Measurements from ENCODE around the gene PTPN3. TPM values are rescaled to one million over a fixed set of nuclear protein-coding genes. Genes with fewer than 3 reads are reported as not detected.

The PTPN3 gene
- total RNA-seq, 1 experiment from 2014 or later = 10.4 TPM

DNA sequence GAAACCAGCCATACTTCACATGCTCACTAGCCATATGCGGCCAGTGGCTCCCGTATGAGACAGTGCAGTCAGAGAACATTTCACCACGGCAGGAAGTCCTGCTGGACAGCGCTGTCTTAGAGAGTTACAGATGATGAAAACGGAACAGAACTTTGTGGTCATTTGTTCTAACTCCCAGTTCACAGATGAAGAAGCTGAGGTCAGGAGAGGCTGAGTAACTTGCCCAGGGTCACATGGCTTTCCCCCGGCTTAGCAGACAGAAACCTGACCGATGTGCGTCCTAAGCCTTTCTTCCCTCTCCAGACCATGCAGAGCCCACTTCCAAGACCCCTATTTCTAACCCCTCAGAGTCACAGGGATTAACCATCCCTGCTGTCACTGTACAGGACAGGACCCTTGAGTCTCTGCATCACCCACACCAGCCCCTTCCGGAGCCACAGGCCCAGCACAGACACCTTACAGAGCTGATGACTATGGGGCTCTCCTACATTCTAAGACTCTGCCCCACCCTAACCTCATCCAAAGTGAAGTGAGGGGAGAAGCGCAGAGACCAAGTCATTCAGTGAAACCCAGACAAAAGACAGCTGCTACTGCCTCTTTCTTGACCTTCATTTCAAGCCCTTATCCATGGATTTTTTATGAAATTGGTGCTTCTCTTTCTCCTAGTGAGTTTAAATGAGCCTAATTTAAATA, 86.9 kb downstream of the PTPN3 start:
- Histone ChIP-seq H3K36me3 (ENCODE audit: control insufficient read depth, insufficient read depth, low read length) (no peaks in the 10 kb centered on the region), H3K4me1 (ENCODE audit: control insufficient read depth, insufficient read depth, low read length) (no peaks in the 10 kb centered on the region), H3K27ac (ENCODE audit: low read length) (no peak overlapping the region), H3K9me3 (ENCODE audit: control insufficient read depth, insufficient read depth, low read depth, low read length) (no peaks in the 10 kb centered on the region), H3K4me3 (ENCODE audit: low read depth in 2 of 2, low read length in 2 of 2) (no peak overlapping the region), H3K27me3 (ENCODE audit: control insufficient read depth, insufficient read depth, low read length) (no peaks in the 10 kb centered on the region)
- ATAC-seq (no peak), DNase-seq (ENCODE audit: low read depth, low spot score) (no peak)
- ChIA-PET POLR2A (no interaction called here), CTCF (no interaction called here)
- intact Hi-C loops (cut with micrococcal nuclease; ENCODE audit: unreplicated experiment) (no loop called here), in situ Hi-C loops (cut with HindIII; ENCODE audit: low pct_unique_long_range_greater_than_20kb, low sequenced_read_pairs) (no loop called here)
- no TSS peak for BruUV-seq (replicated peaks)
- no peak for TF ChIP-seq POLR2AphosphoS5 (IDR thresholded peaks at IDR 0.05; ENCODE audit: low read depth, low read length)
- TF ChIP-seq CTCF (IDR thresholded peaks at IDR 0.05) = no peak
- no peak for TF ChIP-seq SIN3A (IDR thresholded peaks at IDR 0.05; ENCODE audit: borderline replicate concordance, insufficient read depth, low read depth, low read length)
- TF ChIP-seq REST (IDR thresholded peaks at IDR 0.05; ENCODE audit: insufficient read depth in 1 of 2, low read depth in 2 of 2, low read length in 1 of 2) = no peak
- TF ChIP-seq TCF7L2 (IDR thresholded peaks at IDR 0.05; ENCODE audit: low read depth, low read length) = no peak

DNA sequence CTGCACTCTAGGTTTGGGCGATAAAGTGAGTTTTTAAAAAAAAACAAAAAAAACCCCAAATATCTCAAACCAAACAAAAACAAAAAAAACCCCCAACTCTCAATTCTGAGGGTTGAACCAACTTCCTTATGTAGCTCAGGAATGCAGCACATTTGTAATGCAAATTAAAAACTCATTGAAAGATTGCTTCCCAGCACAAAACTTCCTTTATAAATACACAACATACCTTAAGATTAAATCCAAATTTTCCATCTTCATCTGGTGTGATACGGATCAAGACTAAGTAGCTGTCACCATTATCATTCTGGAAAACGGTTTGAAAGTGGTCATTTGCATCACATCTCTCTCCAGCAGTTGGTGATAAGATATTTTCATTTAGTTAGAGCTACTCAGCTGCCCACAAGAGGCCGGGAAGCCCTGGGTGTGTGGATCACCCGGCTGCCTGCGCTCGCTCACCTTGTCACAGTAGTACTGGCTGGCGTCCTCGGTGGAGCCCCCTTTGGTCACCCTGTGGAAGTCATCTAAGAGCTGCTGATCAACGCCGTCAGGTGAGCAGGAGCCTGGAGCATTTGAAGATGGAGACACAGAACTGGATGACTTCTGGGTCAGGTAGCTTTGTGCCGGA, 88.2 kb downstream of the PTPN3 start:
- Histone ChIP-seq H3K27me3 (ENCODE audit: control insufficient read depth, insufficient read depth, low read length) (no peaks in the 10 kb centered on the region), H3K4me3 (ENCODE audit: low read depth in 2 of 2, low read length in 2 of 2) (no peak overlapping the region), H3K27ac (ENCODE audit: low read length) (no peak overlapping the region), H3K4me1 (ENCODE audit: control insufficient read depth, insufficient read depth, low read length) (no peaks in the 10 kb centered on the region), H3K9me3 (ENCODE audit: control insufficient read depth, insufficient read depth, low read depth, low read length) (no peaks in the 10 kb centered on the region), H3K36me3 (ENCODE audit: control insufficient read depth, insufficient read depth, low read length) (no peaks in the 10 kb centered on the region)
- POLR2A ChIA-PET = no interaction called here
- TF ChIP-seq CTCF (IDR thresholded peaks at IDR 0.05) (peak; percentile 20; the same call in 1 of the 2 replicates), TCF7L2 (IDR thresholded peaks at IDR 0.05; ENCODE audit: low read depth, low read length) (no peak), POLR2AphosphoS5 (IDR thresholded peaks at IDR 0.05; ENCODE audit: low read depth, low read length) (no peak), SIN3A (IDR thresholded peaks at IDR 0.05; ENCODE audit: borderline replicate concordance, insufficient read depth, low read depth, low read length) (no peak), REST (IDR thresholded peaks at IDR 0.05; ENCODE audit: insufficient read depth in 1 of 2, low read depth in 2 of 2, low read length in 1 of 2) (no peak)
- DNase-seq (ENCODE audit: low read depth, low spot score) (no peak), ATAC-seq (no peak)
- in situ Hi-C loops (cut with HindIII; ENCODE audit: low pct_unique_long_range_greater_than_20kb, low sequenced_read_pairs) (no loop called here), intact Hi-C loops (cut with micrococcal nuclease; ENCODE audit: unreplicated experiment) (loop anchor here (10.0 kb wide), 1 partner anchor 225 kb away; no protein-coding TSS in a partner anchor)
- BruUV-seq (replicated peaks) = no TSS peak
- CTCF ChIA-PET = no interaction called here
